Mesendoderm (in vitro differentiated cells): Measurements from ENCODE around the gene ASXL1.

Experiments
- DNase-seq: peaks from one replicate; pipeline ENCODE4 v3.0.0; 2013
- H2AK5ac ChIP-seq: 2 replicates; pipeline ENCODE4 v1.6.1; 2013; ENCODE audit warnings: low read length, inconsistent platforms
- H2BK120ac ChIP-seq: 2 replicates; pipeline ENCODE4 v1.6.1; 2013; ENCODE audit warnings: low read depth, mild to moderate bottlenecking, low read length, moderate library complexity, mixed read lengths
- H2BK15ac ChIP-seq: replicated peaks from 2 replicates; pipeline ENCODE4 v1.6.1; 2013; ENCODE audit warnings: low read depth, mild to moderate bottlenecking, moderate library complexity
- H2BK5ac ChIP-seq: 2 replicates; pipeline ENCODE4 v1.6.1; 2013; ENCODE audit warnings: low read length, inconsistent platforms
- H3K18ac ChIP-seq: 2 replicates; pipeline ENCODE4 v1.6.1; 2013; ENCODE audit warnings: mild to moderate bottlenecking, low read length, mixed read lengths
- H3K23ac ChIP-seq: one replicate; pipeline ENCODE4 v1.6.1; 2013; ENCODE audit warnings: low read length
- H3K27ac ChIP-seq: 2 replicates; pipeline ENCODE4 v1.5.1; 2013; ENCODE audit warnings: low read depth, mild to moderate bottlenecking, inconsistent platforms, low read length, moderate library complexity
- H3K27me3 ChIP-seq: 2 replicates; pipeline ENCODE4 v1.6.1; 2013; ENCODE audit warnings: low read length, control low read depth, mild to moderate bottlenecking, inconsistent platforms; ENCODE audit not compliant: insufficient read depth, poor library complexity
- H3K36me3 ChIP-seq: 2 replicates; pipeline ENCODE4 v1.6.1; 2013; ENCODE audit warnings: low read length, inconsistent platforms; ENCODE audit not compliant: control insufficient read depth, insufficient read depth
- H3K4ac ChIP-seq: one replicate; pipeline ENCODE4 v1.6.1; 2013; ENCODE audit warnings: low read depth, mild to moderate bottlenecking, low read length, moderate library complexity
- H3K4me1 ChIP-seq: 2 replicates; pipeline ENCODE4 v1.6.1; 2013; ENCODE audit warnings: low read depth, low read length, inconsistent platforms; ENCODE audit not compliant: control insufficient read depth
- H3K4me2 ChIP-seq: 2 replicates; pipeline ENCODE4 v1.6.1; 2013; ENCODE audit warnings: low read length
- H3K4me3 ChIP-seq: 2 replicates; pipeline ENCODE4 v1.5.1; 2013; ENCODE audit warnings: mild to moderate bottlenecking, low read length
- H3K56ac ChIP-seq: one replicate; pipeline ENCODE4 v1.6.1; 2013; ENCODE audit warnings: low read length
- H3K79me1 ChIP-seq: 2 replicates; pipeline ENCODE4 v1.6.1; 2013; ENCODE audit warnings: low read length, inconsistent platforms
- H3K79me2 ChIP-seq: 2 replicates; pipeline ENCODE4 v1.6.1; 2013; ENCODE audit warnings: mild to moderate bottlenecking, low read length; ENCODE audit not compliant: control insufficient read depth, insufficient read depth
- H3K9ac ChIP-seq: 2 replicates; pipeline ENCODE4 v1.6.1; 2013; ENCODE audit warnings: low read length, inconsistent platforms
- H4K5ac ChIP-seq: one replicate; pipeline ENCODE4 v1.6.1; 2013; ENCODE audit warnings: low read length
- H4K8ac ChIP-seq: one replicate; pipeline ENCODE4 v1.6.1; 2013; ENCODE audit warnings: low read depth, mild to moderate bottlenecking, control low read depth, low read length, moderate library complexity
- WGBS: extraction: QIAGEN DNeasy Blood & Tissue Kit; methylation state at CpG from one replicate; pipeline ENCODE4 v1.1.7; 2013; ENCODE audit warnings: low lambda C conversion rate, missing lambda C conversion rate; ENCODE audit not compliant: insufficient coverage; ENCODE audit errors: extremely low coverage; 5-methylcytosine and 5-hydroxymethylcytosine counted together

Gene ASXL1

DNA sequence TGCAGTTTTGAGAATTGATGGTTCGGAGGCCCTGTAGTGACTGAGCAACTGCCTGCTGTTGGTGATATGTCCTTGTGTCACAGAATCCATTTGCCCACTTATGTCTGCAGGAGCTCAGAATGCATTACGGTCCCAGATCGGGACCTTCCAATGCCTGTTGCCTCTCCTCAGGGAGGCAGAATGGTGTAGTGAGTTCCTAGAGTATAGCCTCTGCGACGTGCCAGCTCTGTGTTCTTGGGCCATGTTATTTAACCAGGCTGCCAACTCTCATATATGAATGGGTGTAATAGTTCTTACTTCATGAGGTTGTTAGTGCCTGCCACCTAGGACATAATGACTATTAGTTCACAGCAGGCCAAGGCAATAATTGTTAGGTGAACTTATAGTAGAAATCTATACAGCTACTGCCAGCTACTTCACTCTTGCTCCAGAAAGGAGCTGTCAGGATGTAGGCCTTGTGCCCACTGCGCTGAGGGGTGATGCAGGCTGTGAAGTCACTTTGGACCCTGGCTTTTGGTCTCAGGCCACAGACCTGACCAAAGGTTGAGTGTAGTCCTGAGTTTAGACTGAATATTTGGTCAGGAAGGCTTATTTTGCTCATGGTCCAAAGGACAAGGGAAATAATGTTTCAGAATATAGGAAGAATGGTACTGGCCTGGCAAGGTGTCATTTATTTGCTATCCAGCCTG is 82.1 kb downstream of the ASXL1 start:
- H2BK5ac ChIP-seq: no peak overlapping the region
- no peak overlapping the region for H3K27ac ChIP-seq
- H3K4me2 ChIP-seq: no peak overlapping the region
- H3K4me1 ChIP-seq: peaks cover 6% of the 10 kb centered on the region
- no peaks in the 10 kb centered on the region for H3K79me2 ChIP-seq
- no peak overlapping the region for H3K4ac ChIP-seq
- WGBS: no CpG with 5 or more reads among the region's 6 CpGs
- H3K23ac ChIP-seq: no peak overlapping the region
- H2AK5ac ChIP-seq: no peak overlapping the region
- no peak for DNase-seq
- H3K56ac ChIP-seq: no peak overlapping the region
- no peak overlapping the region for H3K9ac ChIP-seq
- H3K18ac ChIP-seq: no peak overlapping the region
- no peaks in the 10 kb centered on the region for H3K27me3 ChIP-seq
- no peak overlapping the region for H2BK15ac ChIP-seq
- H2BK120ac ChIP-seq: no peak overlapping the region
- no peak overlapping the region for H4K8ac ChIP-seq
- peaks cover 4% of the 10 kb centered on the region for H3K36me3 ChIP-seq
- H4K5ac ChIP-seq: no peak overlapping the region
- H3K4me3 ChIP-seq: no peak overlapping the region
- H3K79me1 ChIP-seq: no peaks in the 10 kb centered on the region

DNA sequence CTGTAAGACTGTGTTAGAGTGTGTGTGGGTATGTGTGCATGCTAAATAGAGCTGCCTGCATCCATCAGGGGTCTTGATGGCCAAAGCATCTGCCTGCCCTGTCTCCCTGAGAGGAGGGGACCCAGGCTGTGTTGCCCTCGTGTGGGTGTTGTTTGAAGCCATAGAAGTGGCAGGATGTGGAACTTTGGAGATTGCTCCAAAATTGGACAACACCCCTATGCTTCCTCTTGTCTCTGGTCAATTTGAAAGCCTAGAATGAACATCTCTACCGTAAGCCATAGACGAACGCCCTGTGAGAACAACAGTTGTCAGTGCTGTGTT is 82.6 kb downstream of the ASXL1 start:
- no peak overlapping the region for H3K4ac ChIP-seq
- H4K8ac ChIP-seq: no peak overlapping the region
- H3K27me3 ChIP-seq: no peaks in the 10 kb centered on the region
- no peaks in the 10 kb centered on the region for H3K79me2 ChIP-seq
- H3K79me1 ChIP-seq: no peaks in the 10 kb centered on the region
- H2AK5ac ChIP-seq: no peak overlapping the region
- H3K23ac ChIP-seq: no peak overlapping the region
- H3K36me3 ChIP-seq: peaks cover 4% of the 10 kb centered on the region
- no peak overlapping the region for H2BK5ac ChIP-seq
- H3K4me3 ChIP-seq: no peak overlapping the region
- no peak overlapping the region for H3K56ac ChIP-seq
- no peak overlapping the region for H4K5ac ChIP-seq
- H3K9ac ChIP-seq: no peak overlapping the region
- H3K27ac ChIP-seq: no peak overlapping the region
- H3K18ac ChIP-seq: no peak overlapping the region
- no CpG with 5 or more reads among the region's 4 CpGs for WGBS
- peaks cover 6% of the 10 kb centered on the region for H3K4me1 ChIP-seq
- no peak for DNase-seq
- H3K4me2 ChIP-seq: no peak overlapping the region
- no peak overlapping the region for H2BK120ac ChIP-seq
- no peak overlapping the region for H2BK15ac ChIP-seq

DNA sequence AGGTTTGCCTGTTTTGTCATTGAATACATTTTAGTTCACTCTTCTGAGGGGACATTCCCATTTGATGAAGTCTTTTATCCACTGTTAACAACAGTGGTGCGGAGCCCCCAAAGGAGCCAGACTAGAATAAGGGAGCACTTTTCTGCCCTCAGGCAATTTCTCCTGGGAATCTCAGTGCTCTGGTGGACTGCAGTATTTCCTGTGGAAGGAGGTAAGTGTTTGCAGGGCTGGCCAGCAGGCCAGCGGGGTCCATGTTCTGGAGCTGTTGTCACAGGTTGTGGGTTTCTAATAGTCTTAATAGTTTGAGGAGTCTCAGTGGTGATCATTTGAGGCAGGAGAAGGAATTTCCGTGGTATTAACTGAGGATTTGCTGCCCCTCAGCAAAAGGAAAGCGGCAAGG is 83.5 kb downstream of the ASXL1 start:
- no CpG with 5 or more reads among the region's 4 CpGs for WGBS
- no peak overlapping the region for H3K9ac ChIP-seq
- peaks cover 4% of the 10 kb centered on the region for H3K36me3 ChIP-seq

DNA sequence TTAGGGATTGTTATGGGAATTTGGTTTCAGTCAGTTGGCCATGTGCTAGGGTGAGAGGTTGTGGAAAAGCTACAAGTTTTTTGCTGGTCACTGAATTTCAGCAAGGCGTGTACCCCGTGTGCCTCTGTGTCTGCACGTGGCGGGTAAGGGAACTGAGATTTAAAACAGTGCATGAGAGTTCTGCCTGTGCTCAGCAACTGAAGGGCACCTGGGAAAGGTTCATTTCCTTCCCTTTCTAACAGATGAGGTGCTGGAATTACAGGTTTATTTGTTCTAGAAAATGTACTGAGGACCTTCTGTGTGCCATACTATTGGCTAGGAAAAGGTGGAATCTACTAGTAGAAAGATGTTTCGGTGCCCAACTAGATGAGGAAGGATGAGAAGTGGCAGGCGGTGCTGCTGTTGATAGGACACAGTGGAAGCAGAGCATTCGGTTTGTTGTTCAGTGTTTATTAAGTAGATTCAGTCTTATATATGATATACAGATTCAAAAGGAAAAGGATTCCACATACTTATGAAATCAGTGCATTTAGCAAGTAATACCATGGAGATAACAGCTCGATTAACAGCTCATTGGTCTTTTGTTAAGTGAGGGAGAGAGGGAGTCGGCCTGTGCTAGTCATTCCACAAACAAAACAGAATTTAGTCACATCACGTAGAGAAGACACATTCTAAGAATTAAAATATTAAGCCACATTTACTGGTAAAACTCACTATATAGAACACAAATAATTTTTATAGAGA is 84.7 kb downstream of the ASXL1 start:
- Histone ChIP-seq H4K5ac (no peak overlapping the region), H3K79me2 (no peaks in the 10 kb centered on the region), H3K4me3 (no peak overlapping the region), H3K23ac (no peak overlapping the region), H2BK5ac (no peak overlapping the region), H3K27ac (no peak overlapping the region), H3K4ac (no peak overlapping the region), H3K18ac (no peak overlapping the region), H2AK5ac (no peak overlapping the region), H3K27me3 (no peaks in the 10 kb centered on the region), H2BK120ac (no peak overlapping the region), H3K4me1 (peaks cover 6% of the 10 kb centered on the region), H3K79me1 (no peaks in the 10 kb centered on the region), H3K36me3 (peaks cover under 1% of the 10 kb centered on the region), H3K56ac (no peak overlapping the region), H4K8ac (no peak overlapping the region), H2BK15ac (no peak overlapping the region), H3K4me2 (no peak overlapping the region), H3K9ac (no peak overlapping the region)
- no CpG with 5 or more reads among the region's 10 CpGs for WGBS
- no peak for DNase-seq

More for the DNA sequence above, 83.5 kb downstream of the ASXL1 start:
- Histone ChIP-seq H4K5ac (no peak overlapping the region), H4K8ac (no peak overlapping the region), H3K27ac (no peak overlapping the region), H2BK15ac (no peak overlapping the region), H3K4me1 (peaks cover 6% of the 10 kb centered on the region), H3K4ac (no peak overlapping the region), H3K27me3 (no peaks in the 10 kb centered on the region), H2BK120ac (no peak overlapping the region), H3K56ac (no peak overlapping the region), H3K23ac (no peak overlapping the region), H3K4me2 (no peak overlapping the region), H2AK5ac (no peak overlapping the region), H3K79me1 (no peaks in the 10 kb centered on the region), H3K4me3 (no peak overlapping the region), H2BK5ac (no peak overlapping the region), H3K79me2 (no peaks in the 10 kb centered on the region), H3K18ac (no peak overlapping the region)
- DNase-seq: no peak

- H2AK5ac ChIP-seq: no peak overlapping the region
- no peak overlapping the region for H3K4ac ChIP-seq
- no peaks in the 10 kb centered on the region for H3K79me1 ChIP-seq
- no peaks in the 10 kb centered on the region for H3K79me2 ChIP-seq
- no peak overlapping the region for H3K9ac ChIP-seq
- no peak overlapping the region for H4K8ac ChIP-seq
- no peaks in the 10 kb centered on the region for H3K27me3 ChIP-seq
- no peak overlapping the region for H2BK15ac ChIP-seq
- H3K4me1 ChIP-seq: peaks cover 6% of the 10 kb centered on the region
- H3K27ac ChIP-seq: no peak overlapping the region
- H3K36me3 ChIP-seq: no peaks in the 10 kb centered on the region
- no peak overlapping the region for H3K56ac ChIP-seq
- no peak overlapping the region for H2BK5ac ChIP-seq
- no peak for DNase-seq
- H3K4me2 ChIP-seq: no peak overlapping the region
- no peak overlapping the region for H4K5ac ChIP-seq
- no peak overlapping the region for H3K4me3 ChIP-seq
- H2BK120ac ChIP-seq: no peak overlapping the region
- H3K23ac ChIP-seq: no peak overlapping the region
- WGBS: 100% methylated on average over 1 of the region's 3 CpGs
- no peak overlapping the region for H3K18ac ChIP-seq
Observed at GRCh38 chr20:32443386-32443974, 85.3 kb downstream of the ASXL1 start.
